Measurements from ENCODE around the gene RANBP3.

DNA sequence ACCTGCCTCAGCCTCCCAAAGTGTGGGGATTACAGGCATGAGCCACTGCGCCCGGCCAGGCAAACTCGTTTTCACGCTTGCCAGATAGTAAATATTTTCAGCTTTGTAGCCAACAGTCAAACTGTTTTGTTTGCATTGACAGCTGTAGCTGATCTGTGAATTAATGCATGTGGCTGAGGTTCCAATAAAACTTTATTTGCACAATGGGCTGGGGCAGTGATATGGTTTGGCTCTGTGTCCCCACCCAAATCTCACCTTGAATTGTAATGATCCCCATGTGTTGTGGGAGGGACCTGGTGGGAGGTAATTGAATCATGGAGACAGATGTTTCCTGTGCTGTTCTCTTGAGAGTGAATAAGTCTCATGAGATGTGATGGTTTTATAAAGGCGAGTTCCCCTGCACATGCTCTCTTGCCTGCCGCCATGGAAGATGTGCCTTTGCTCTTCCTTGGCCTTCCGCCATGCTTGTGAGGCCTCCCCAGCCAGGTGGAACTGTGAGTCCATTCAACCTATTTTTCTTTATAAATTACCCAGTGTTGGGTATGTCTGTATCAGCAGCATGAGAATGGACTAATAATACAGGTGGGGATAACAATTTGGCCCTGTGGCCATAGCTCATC, 22.4 kb upstream of the RANBP3 start:
- no peak for TF ChIP-seq POLR2A (IDR thresholded peaks at IDR 0.05)
- TF ChIP-seq, protein P1, sequence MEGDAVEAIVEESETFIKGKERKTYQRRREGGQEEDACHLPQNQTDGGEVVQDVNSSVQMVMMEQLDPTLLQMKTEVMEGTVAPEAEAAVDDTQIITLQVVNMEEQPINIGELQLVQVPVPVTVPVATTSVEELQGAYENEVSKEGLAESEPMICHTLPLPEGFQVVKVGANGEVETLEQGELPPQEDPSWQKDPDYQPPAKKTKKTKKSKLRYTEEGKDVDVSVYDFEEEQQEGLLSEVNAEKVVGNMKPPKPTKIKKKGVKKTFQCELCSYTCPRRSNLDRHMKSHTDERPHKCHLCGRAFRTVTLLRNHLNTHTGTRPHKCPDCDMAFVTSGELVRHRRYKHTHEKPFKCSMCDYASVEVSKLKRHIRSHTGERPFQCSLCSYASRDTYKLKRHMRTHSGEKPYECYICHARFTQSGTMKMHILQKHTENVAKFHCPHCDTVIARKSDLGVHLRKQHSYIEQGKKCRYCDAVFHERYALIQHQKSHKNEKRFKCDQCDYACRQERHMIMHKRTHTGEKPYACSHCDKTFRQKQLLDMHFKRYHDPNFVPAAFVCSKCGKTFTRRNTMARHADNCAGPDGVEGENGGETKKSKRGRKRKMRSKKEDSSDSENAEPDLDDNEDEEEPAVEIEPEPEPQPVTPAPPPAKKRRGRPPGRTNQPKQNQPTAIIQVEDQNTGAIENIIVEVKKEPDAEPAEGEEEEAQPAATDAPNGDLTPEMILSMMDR (IDR thresholded peaks at IDR 0.05), result no peak
